GM23338 (cell line): ENCODE measurements around the gene NAT14. TPM values are rescaled to one million over a fixed set of nuclear protein-coding genes. Genes with fewer than 3 reads are reported as not detected.

ENCODE experiments used
- ATAC-seq: fragments of 200-7000 bp; cut with Tn5 transposase; 3 replicates; pipeline ENCODE4 v1.9.1; 2020
- DNase-seq: peaks from one replicate; pipeline ENCODE4 v3.0.0-alpha.2; 2015; ENCODE audit warnings: low spot score
- H2AFZ ChIP-seq: fragments of 200-600 bp; sonication (generic); 2 replicates; pipeline ENCODE4 v1.8.0; 2016; ENCODE audit warnings: antibody characterized with exemption, mild to moderate bottlenecking, moderate library complexity
- H3F3A ChIP-seq: fragments of 200-600 bp; sonication (generic); replicated peaks from 2 replicates; pipeline ENCODE4 v1.8.0; 2017; ENCODE audit warnings: antibody characterized with exemption, mixed run types, low read depth
- H3K27ac ChIP-seq: fragments of 200-600 bp; sonication (generic); 2 replicates; pipeline ENCODE4 v1.6.1; 2016; ENCODE audit warnings: low read depth
- H3K27me3 ChIP-seq: fragments of 200-600 bp; sonication (generic); 2 replicates; pipeline ENCODE4 v1.8.0; 2016; ENCODE audit warnings: mild to moderate bottlenecking, mixed run types, moderate library complexity; ENCODE audit not compliant: insufficient read depth
- H3K36me3 ChIP-seq: fragments of 200-600 bp; sonication (generic); 2 replicates; pipeline ENCODE4 v1.8.0; 2016; ENCODE audit warnings: mild to moderate bottlenecking; ENCODE audit not compliant: insufficient read depth
- H3K4me1 ChIP-seq: fragments of 200-600 bp; sonication (generic); 2 replicates; pipeline ENCODE4 v1.8.0; 2016; ENCODE audit warnings: mild to moderate bottlenecking, moderate library complexity; ENCODE audit not compliant: insufficient read depth
- H3K4me2 ChIP-seq: fragments of 200-600 bp; sonication (generic); 2 replicates; pipeline ENCODE4 v1.7.1; 2017; ENCODE audit warnings: mixed run types
- H3K4me3 ChIP-seq: fragments of 200-600 bp; sonication (generic); 2 replicates; pipeline ENCODE4 v1.6.1; 2016; ENCODE audit warnings: mixed run types
- H3K79me2 ChIP-seq: fragments of 200-600 bp; sonication (generic); replicated peaks from 2 replicates; pipeline ENCODE4 v1.8.0; 2017; ENCODE audit warnings: mild to moderate bottlenecking; ENCODE audit not compliant: insufficient read depth
- H3K9me2 ChIP-seq: fragments of 200-600 bp; sonication (generic); 2 replicates; pipeline ENCODE4 v1.8.0; 2017; ENCODE audit not compliant: insufficient read depth
- H4K20me1 ChIP-seq: fragments of 200-600 bp; sonication (generic); replicated peaks from 2 replicates; pipeline ENCODE4 v1.8.0; 2017; ENCODE audit warnings: mild to moderate bottlenecking; ENCODE audit not compliant: insufficient read depth
- H3K27ac Mint-ChIP-seq: 2 replicates; pipeline ENCODE4 v1.8.0; 2020; ENCODE audit warnings: inconsistent platforms, mild to moderate bottlenecking, moderate library complexity, mixed read lengths
- H3K27me3 Mint-ChIP-seq: 3 replicates; pipeline ENCODE4 v1.8.0; 2022; ENCODE audit warnings: low read depth, mild to moderate bottlenecking, moderate library complexity, mixed read lengths, inconsistent platforms; ENCODE audit not compliant: insufficient read depth, poor library complexity
- H3K36me3 Mint-ChIP-seq: 3 replicates; pipeline ENCODE4 v1.8.0; 2021; ENCODE audit warnings: low read depth, mild to moderate bottlenecking, inconsistent platforms, moderate library complexity, mixed read lengths
- H3K4me1 Mint-ChIP-seq: 3 replicates; pipeline ENCODE4 v1.8.0; 2020; ENCODE audit warnings: mild to moderate bottlenecking, inconsistent platforms, mixed read lengths
- H3K4me3 Mint-ChIP-seq: 3 replicates; pipeline ENCODE4 v1.8.0; 2021; ENCODE audit warnings: moderate library complexity, mild to moderate bottlenecking, inconsistent platforms, mixed read lengths
- H3K9me3 Mint-ChIP-seq: 3 replicates; pipeline ENCODE4 v1.8.0; 2020; ENCODE audit warnings: moderate library complexity, mild to moderate bottlenecking, inconsistent platforms, mixed read lengths
- EZH2 ChIP-seq: fragments of 200-600 bp; sonication (generic); IDR thresholded peaks from one replicate; pipeline ENCODE4 v1.8.0; 2017; ENCODE audit warnings: antibody characterized with exemption, mild to moderate bottlenecking, low read depth; ENCODE audit not compliant: unreplicated experiment
- JUNB ChIP-seq: IDR thresholded peaks from one replicate; pipeline ENCODE4 v1.6.1; 2016; ENCODE audit warnings: antibody characterized with exemption; ENCODE audit not compliant: unreplicated experiment
- POLR2AphosphoS5 ChIP-seq: IDR thresholded peaks from 2 replicates; pipeline ENCODE4 v1.6.1; 2016; ENCODE audit warnings: antibody characterized with exemption, low read depth
- STAT1 ChIP-seq: IDR thresholded peaks from one replicate; pipeline ENCODE4 v1.6.1; 2016; ENCODE audit warnings: antibody characterized with exemption; ENCODE audit not compliant: unreplicated experiment
- ZNF331 ChIP-seq: fragments of 250-450 bp; sonication (Bioruptor Pico); IDR thresholded peaks from 2 replicates; pipeline ENCODE4 v1.5.0; 2020; ENCODE audit warnings: low read depth, mild to moderate bottlenecking, moderate library complexity
- ZNF462 ChIP-seq: fragments of 250-450 bp; sonication (Bioruptor Pico); IDR thresholded peaks from 2 replicates; pipeline ENCODE4 v1.5.0; 2020; ENCODE audit warnings: mild to moderate bottlenecking, moderate library complexity
- polyA plus RNA-seq: library from polyadenylated mRNA; unstranded; fragments of >200 nt; fragmentation: Nextera tagmentation; extraction: Ambion mirVana; gene quantifications from 2 replicates; pipeline ENCODE4 v1.2.1, GENCODE V29; 2016
- total RNA-seq: library from RNA; depleted of rRNA; stranded (reverse); fragments of >200 nt; shearing (Covaris generic); gene quantifications from 2 replicates; pipeline ENCODE4 v1.2.3, GENCODE V29; 2014
- TF ChIP-seq, protein P1 (sequence below): IDR thresholded peaks from 2 replicates; pipeline ENCODE4 v1.6.1; 2016; ENCODE audit warnings: antibody characterized with exemption

Gene NAT14
- total and polyA plus RNA-seq, 2 experiments from 2014 or later: 27.8 to 39.6 TPM

DNA sequence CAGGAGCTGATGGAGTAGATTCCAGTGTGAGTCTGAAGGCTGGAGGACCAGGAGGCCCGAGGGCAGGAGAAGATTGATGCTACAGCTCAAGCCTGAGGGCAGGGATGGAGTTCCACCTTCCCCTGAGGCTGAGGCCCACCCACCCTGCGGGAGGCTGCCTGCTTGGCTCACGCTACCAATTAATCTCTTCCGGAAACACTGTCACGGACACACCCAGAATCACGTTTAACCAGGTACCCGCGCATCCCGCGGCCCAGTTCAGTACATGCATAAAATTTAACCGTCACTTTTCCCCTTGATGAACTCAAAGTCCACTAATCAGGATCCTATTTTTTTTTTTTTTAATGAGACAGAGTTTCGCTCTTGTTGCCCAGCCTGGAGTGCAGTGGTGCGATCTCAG, 13.7 kb upstream of the NAT14 start (continued):
- no peak for TF ChIP-seq ZNF462
- no peak for TF ChIP-seq POLR2AphosphoS5
- TF ChIP-seq, protein P1, sequence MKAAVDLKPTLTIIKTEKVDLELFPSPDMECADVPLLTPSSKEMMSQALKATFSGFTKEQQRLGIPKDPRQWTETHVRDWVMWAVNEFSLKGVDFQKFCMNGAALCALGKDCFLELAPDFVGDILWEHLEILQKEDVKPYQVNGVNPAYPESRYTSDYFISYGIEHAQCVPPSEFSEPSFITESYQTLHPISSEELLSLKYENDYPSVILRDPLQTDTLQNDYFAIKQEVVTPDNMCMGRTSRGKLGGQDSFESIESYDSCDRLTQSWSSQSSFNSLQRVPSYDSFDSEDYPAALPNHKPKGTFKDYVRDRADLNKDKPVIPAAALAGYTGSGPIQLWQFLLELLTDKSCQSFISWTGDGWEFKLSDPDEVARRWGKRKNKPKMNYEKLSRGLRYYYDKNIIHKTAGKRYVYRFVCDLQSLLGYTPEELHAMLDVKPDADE: no peak
- no peak for TF ChIP-seq JUNB

DNA sequence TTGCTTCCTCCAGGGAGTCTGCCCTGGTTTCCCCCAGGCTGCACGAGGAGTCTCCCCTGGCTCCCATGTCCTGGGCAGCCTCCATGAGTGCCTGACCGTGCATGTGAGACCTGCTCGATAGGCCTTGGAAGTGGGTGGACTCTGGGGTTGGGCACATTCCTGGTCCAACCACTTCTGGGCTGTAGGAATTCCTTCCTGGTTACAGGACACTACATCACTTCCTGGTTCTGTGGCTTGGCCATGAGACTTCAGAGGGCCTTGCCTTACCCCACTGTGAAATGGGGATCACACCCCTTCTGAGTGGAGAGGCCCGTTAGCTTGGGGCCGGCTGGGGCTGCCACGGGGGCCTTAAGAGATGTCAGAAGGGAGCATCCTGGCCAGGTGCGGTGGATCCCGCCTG, 12.5 kb upstream of the NAT14 start:
- Histone ChIP-seq H3K4me2 (no peak overlapping the region), H3K79me2 (peaks cover 4% of the 10 kb centered on the region), H3K27ac (no peak overlapping the region), H3K36me3 (no peaks in the 10 kb centered on the region), H3K27me3 (no peaks in the 10 kb centered on the region), H3K4me1 (peaks cover 13% of the 10 kb centered on the region; the same call in 1 of the 2 replicates), H3K9me2 (no peaks in the 10 kb centered on the region), H3K4me3 (no peak overlapping the region), H2AFZ (no peak overlapping the region), H4K20me1 (no peaks in the 10 kb centered on the region), H3F3A (peaks cover 19% of the 10 kb centered on the region)
- no peak overlapping the region for H3K27ac Mint-ChIP-seq
- ATAC-seq: no peak
- no peak for DNase-seq
- H3K36me3 Mint-ChIP-seq: no peaks in the 10 kb centered on the region
- H3K27me3 Mint-ChIP-seq: peaks cover 15% of the 10 kb centered on the region
- no peak overlapping the region for H3K4me3 Mint-ChIP-seq
- H3K4me1 Mint-ChIP-seq: peaks cover 16% of the 10 kb centered on the region
- H3K9me3 Mint-ChIP-seq: no peaks in the 10 kb centered on the region
- TF ChIP-seq STAT1: no peak
- TF ChIP-seq ZNF331 (CRISPR knock-in tag): no peak
- TF ChIP-seq ZNF462: no peak
- no peak for TF ChIP-seq EZH2
